ENCODE data around the gene EVA1B. TPM values are rescaled to one million over a fixed set of nuclear protein-coding genes. Genes with fewer than 3 reads are reported as not detected.

The EVA1B gene
- total RNA-seq, 4 donors from 2014 or later: 19.2 to 96.0 (median 73.8) TPM

DNA sequence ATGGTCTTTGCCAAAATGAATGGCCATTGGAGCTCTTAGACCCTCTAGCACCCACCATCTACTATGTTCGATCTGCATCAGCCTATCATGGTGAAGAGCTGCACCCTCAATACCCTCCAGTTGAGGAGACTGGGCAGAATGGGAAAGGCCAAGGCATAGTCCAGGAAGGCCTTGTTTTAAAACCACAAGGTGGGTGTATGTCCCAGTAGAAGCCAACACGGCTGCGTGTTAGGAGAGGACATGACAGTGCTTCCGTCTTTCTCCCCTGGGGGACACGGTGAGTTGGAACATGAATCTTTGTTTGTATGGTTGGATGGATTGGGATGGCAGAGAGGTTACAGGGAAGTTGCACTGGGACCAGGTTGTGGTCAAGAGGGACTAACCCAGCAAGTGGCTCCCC, 35.9 kb downstream of the EVA1B start:
- TF ChIP-seq, protein P1, sequence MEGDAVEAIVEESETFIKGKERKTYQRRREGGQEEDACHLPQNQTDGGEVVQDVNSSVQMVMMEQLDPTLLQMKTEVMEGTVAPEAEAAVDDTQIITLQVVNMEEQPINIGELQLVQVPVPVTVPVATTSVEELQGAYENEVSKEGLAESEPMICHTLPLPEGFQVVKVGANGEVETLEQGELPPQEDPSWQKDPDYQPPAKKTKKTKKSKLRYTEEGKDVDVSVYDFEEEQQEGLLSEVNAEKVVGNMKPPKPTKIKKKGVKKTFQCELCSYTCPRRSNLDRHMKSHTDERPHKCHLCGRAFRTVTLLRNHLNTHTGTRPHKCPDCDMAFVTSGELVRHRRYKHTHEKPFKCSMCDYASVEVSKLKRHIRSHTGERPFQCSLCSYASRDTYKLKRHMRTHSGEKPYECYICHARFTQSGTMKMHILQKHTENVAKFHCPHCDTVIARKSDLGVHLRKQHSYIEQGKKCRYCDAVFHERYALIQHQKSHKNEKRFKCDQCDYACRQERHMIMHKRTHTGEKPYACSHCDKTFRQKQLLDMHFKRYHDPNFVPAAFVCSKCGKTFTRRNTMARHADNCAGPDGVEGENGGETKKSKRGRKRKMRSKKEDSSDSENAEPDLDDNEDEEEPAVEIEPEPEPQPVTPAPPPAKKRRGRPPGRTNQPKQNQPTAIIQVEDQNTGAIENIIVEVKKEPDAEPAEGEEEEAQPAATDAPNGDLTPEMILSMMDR (IDR thresholded peaks at IDR 0.05; ENCODE audit: low read depth): no peak

DNA sequence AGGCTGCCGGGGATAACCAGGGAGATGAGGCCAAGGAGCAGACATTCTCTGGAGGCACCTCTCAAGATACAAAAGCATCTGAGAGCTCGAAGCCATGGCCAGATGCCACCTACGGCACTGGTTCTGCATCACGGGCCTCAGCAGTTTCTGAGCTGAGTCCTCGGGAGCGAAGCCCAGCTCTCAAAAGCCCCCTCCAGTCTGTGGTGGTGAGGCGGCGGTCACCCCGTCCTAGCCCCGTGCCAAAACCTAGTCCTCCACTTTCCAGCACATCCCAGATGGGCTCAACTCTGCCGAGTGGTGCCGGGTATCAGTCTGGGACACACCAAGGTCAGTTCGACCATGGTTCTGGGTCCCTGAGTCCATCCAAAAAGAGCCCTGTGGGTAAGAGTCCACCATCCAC, 36.6 kb downstream of the EVA1B start:
- TF ChIP-seq, protein P1 (IDR thresholded peaks at IDR 0.05; ENCODE audit: low read depth): no peak

DNA sequence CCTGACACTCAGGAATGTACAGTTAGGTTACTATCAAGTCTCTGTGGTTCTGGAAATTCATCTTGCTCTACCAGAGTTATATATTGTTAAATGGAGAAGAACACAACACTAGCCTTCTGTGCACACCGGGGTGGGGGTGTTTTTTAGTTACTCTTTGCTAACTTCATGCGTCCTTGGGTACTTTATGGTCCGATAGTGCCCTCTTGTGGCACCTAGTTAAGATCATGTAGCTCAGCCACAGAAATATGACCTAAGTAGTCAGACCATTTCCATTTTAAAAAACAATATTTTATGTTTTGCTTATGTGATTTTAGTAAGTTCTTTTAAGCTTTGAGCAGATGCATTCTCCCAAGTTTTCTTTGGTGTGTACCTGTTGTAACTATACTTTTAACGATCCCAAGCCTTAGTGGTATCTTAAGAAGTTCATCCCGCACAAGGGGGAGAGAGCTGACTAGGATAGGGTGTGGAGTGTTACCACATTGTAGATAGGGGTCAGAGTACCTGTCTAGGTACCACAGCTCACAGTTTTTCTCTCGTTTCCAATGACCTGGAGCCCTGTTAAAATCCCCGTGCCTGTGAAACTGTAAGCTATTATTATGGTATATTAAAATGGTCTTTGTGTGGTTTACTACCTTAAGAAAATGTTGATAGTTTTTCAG, 37.9 kb downstream of the EVA1B start:
- TF ChIP-seq, protein P1 (IDR thresholded peaks at IDR 0.05; ENCODE audit: low read depth): no peak

DNA sequence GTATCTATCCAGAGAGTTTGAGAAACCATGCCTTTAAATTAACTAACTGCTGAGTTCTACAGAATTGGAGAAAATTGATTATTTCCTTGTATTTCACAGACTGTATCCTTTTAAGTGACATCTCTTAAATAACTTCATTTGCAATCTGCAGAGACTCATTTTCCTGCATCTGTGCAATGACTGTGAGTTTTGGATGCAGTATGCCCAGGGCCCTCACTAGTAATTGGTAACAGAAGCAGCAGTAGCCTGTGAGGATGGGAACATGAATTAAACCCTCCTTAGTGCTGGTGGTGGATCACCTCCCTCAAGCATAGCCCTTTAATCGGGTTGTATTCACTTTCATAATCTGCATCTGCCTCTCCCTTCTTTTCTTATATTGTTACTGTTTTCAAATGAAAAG, 38.9 kb downstream of the EVA1B start:
- TF ChIP-seq, protein P1 (IDR thresholded peaks at IDR 0.05; ENCODE audit: low read depth): no peak

DNA sequence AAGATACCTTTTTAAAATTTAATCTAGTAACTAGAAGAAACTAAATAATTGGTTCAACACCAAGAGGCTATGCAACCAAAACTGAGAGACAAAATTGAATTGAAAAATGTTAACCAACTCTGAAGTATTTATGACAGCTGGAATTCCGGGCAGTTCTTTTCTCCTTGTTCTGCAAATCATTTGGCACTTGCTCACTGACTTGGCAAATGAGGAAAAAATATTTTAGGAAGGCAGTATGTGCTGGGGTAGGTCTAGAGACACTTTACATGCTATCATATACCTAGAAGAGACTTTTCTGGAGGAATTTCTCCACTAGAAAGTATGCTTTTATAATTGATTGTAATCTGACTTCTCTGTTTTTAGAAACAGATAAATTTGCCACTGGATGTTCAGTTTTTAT, 39.4 kb downstream of the EVA1B start:
- TF ChIP-seq, protein P1 (IDR thresholded peaks at IDR 0.05; ENCODE audit: low read depth): no peak

DNA sequence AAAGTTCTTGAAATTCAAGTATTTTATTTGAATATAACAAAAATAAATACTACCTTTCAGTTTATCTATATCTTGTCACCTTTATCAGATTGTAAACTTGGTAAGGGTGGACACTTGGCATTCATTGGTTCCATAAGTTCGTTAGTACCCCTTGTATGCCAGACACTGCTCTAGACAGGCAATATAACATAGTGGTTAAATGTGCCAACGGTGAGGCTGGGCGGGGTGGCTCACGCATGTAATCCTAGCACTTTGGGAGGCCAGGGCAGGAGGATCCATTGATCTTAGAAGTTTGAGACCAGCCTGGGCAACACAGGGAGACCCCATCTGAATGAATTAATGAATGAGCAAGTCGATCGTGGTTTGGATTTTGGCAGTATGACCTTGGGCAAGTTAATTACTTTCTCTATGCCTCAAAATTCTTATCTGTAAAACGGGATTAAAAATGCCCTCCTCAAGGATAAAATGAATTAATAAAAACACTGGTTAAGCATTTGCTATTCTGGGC, 43.6 kb downstream of the EVA1B start:
- TF ChIP-seq, protein P1 (IDR thresholded peaks at IDR 0.05; ENCODE audit: low read depth): no peak

DNA sequence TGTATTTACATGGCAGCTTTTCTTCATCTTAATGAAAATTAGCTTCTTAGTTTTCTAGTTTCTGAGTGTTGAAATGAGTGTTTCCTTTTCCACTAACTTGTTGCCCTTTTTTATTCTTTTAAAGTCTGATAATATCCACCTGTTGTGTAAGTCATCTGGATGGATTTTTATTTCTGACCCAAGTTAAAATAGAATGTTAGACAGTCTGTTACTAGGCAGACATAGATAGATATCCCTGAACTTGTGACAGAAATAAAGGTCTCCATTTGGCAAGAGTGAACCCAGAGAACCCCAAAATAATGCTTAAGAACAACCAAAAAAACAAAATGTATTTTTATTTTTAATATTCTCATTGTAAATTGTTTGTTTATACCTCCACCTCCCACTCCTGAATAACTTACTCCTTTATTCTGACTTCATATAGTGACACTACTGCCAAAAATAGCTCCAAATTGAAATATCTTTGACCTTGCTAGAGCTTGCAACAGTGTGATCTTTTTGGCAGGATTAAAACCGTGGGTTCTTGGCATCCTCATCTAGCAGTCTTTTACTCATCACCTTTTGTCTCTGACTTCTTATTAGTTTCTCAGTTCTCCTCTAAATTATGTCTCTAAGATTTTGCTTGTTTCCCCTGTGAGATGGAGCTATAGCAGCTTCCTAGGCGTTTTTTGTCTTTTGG, 44.2 kb downstream of the EVA1B start:
- TF ChIP-seq, protein P1 (IDR thresholded peaks at IDR 0.05; ENCODE audit: low read depth): no peak
